CD14-positive monocyte (primary cell): ENCODE results near the gene IRF7. TPM values are rescaled to one million over a fixed set of nuclear protein-coding genes. Genes with fewer than 3 reads are reported as not detected.

Source experiments
- DNase-seq, 3 donors: peaks; one replicate each; pipeline ENCODE4 v3.0.0-alpha.2; 2011 to 2022
- H2AFZ ChIP-seq: 2 replicates; pipeline ENCODE4 v1.6.0; 2012; ENCODE audit warnings: mild to moderate bottlenecking, low read depth, low read length, inconsistent platforms; ENCODE audit not compliant: insufficient read depth, poor library complexity, severe bottlenecking
- H3K27ac ChIP-seq, 2 donors: 1 replicate in 1 of 2; 2 replicates in 1 of 2; pipeline ENCODE4 v1.5.1; 2012 to 2013; ENCODE audit warnings: low read length in 2 of 2, control low read depth in 1 of 2, inconsistent platforms in 1 of 2, low read depth in 1 of 2, mild to moderate bottlenecking in 1 of 2
- H3K27me3 ChIP-seq, 2 donors: one replicate each; pipeline versions ENCODE4 v1.6.0 to v1.6.1; 2011 to 2013; ENCODE audit warnings: low read length in 2 of 2; ENCODE audit not compliant: control insufficient read depth in 2 of 2, insufficient read depth in 2 of 2
- H3K36me3 ChIP-seq, 2 donors: replicated peaks in 1 of 2; 1 replicate in 1 of 2; 2 replicates in 1 of 2; pipeline versions ENCODE4 v1.5.1 to v1.6.1; 2012 to 2013; ENCODE audit warnings: low read length in 2 of 2, control low read depth in 1 of 2, inconsistent platforms in 1 of 2, mild to moderate bottlenecking in 1 of 2; ENCODE audit not compliant: insufficient read depth in 2 of 2, control insufficient read depth in 1 of 2
- H3K4me1 ChIP-seq, 2 donors: 1 replicate in 1 of 2; 2 replicates in 1 of 2; pipeline versions ENCODE4 v1.5.1 to v1.6.1; 2012 to 2013; ENCODE audit warnings: low read length in 2 of 2, control low read depth in 1 of 2, inconsistent platforms in 1 of 2, mild to moderate bottlenecking in 1 of 2, moderate library complexity in 1 of 2; ENCODE audit not compliant: insufficient read depth in 2 of 2, control insufficient read depth in 1 of 2
- H3K4me2 ChIP-seq: replicated peaks from 2 replicates; pipeline ENCODE3; 2012; ENCODE audit warnings: low read length, moderate library complexity, mild to moderate bottlenecking; ENCODE audit not compliant: poor library complexity, severe bottlenecking; ENCODE audit errors: extremely low read depth
- H3K4me3 ChIP-seq, 3 experiments: fragments of 200-600 bp in 1 of 3; sonication (generic) in 1 of 3; replicated peaks in 1 of 3; 1 replicate in 2 of 3; 2 replicates in 1 of 3; pipeline ENCODE4 v1.5.1; 2011 to 2013; ENCODE audit warnings: low read length in 3 of 3, mild to moderate bottlenecking in 3 of 3, control low read depth in 2 of 3, low read depth in 2 of 3, inconsistent platforms in 1 of 3, moderate library complexity in 1 of 3
- H3K79me2 ChIP-seq: 2 replicates; pipeline ENCODE4 v1.6.0; 2012; ENCODE audit warnings: mild to moderate bottlenecking, control low read depth, inconsistent platforms, low read length, moderate library complexity; ENCODE audit not compliant: insufficient read depth
- H3K9ac ChIP-seq: 2 replicates; pipeline ENCODE4 v1.6.0; 2017; ENCODE audit warnings: low read length, mild to moderate bottlenecking; ENCODE audit not compliant: insufficient read depth, poor library complexity, severe bottlenecking
- H3K9me3 ChIP-seq, 2 donors: replicated peaks in 1 of 2; 1 replicate in 1 of 2; 2 replicates in 1 of 2; pipeline versions ENCODE4 v1.5.1 to v1.6.1; 2012 to 2013; ENCODE audit warnings: low read length in 2 of 2, control low read depth in 1 of 2; ENCODE audit not compliant: control insufficient read depth in 1 of 2, insufficient read depth in 1 of 2
- H4K20me1 ChIP-seq: 2 replicates; pipeline ENCODE4 v1.6.0; 2012; ENCODE audit warnings: mild to moderate bottlenecking, low read length, control low read depth, moderate library complexity; ENCODE audit not compliant: insufficient read depth
- H3K27ac Mint-ChIP-seq, 7 donors: one replicate each; pipeline ENCODE4 v1.8.0; 2020; ENCODE audit warnings: mild to moderate bottlenecking in 7 of 7, mixed read lengths in 7 of 7, moderate library complexity in 6 of 7, inconsistent platforms in 2 of 7
- H3K27me3 Mint-ChIP-seq, 3 donors: one replicate each; pipeline ENCODE4 v1.8.0; 2021 to 2022; ENCODE audit warnings: low read depth in 3 of 3, mild to moderate bottlenecking in 3 of 3, mixed read lengths in 3 of 3, moderate library complexity in 3 of 3, inconsistent platforms in 1 of 3
- H3K36me3 Mint-ChIP-seq, 2 donors: one replicate each; pipeline ENCODE4 v1.8.0; 2020; ENCODE audit warnings: mixed read lengths in 2 of 2, inconsistent platforms in 1 of 2, mild to moderate bottlenecking in 1 of 2
- H3K4me1 Mint-ChIP-seq: one replicate; pipeline ENCODE4 v1.8.0; 2020; ENCODE audit warnings: mild to moderate bottlenecking, mixed read lengths
- H3K4me3 Mint-ChIP-seq, 2 donors: one replicate each; pipeline ENCODE4 v1.8.0; 2020; ENCODE audit warnings: mild to moderate bottlenecking in 2 of 2, mixed read lengths in 2 of 2, moderate library complexity in 1 of 2
- H3K9me3 Mint-ChIP-seq, 7 donors: one replicate each; pipeline ENCODE4 v1.8.0; 2020 to 2022; ENCODE audit warnings: mixed read lengths in 7 of 7, mild to moderate bottlenecking in 6 of 7, moderate library complexity in 6 of 7, inconsistent platforms in 2 of 7
- WGBS: methylation state at CpG from one replicate; pipeline ENCODE4 v1.1.5; 2013; ENCODE audit warnings: missing lambda C conversion rate; ENCODE audit not compliant: insufficient coverage; 5-methylcytosine and 5-hydroxymethylcytosine counted together
- intact Hi-C, 2 donors: fragments of 100-400 bp; cut with micrococcal nuclease; formaldehyde crosslinking; loops; one replicate each; pipeline versions ENCODE4 v1.15.0 to v1.15.1; 2023
- polyA plus RNA-seq, 3 donors: library from polyadenylated mRNA; depleted of rRNA in 1 of 3; unstranded in 2 of 3; stranded (reverse) in 1 of 3; fragments of 300-500 nt in 2 of 3; fragments of >200 nt in 1 of 3; fragmentation: Illumina TruSeq in 2 of 3; gene quantifications; 1 replicate in 2 of 3; 2 replicates in 1 of 3; pipeline ENCODE4 v1.2.3, GENCODE V29; 2012 to 2021
- TF ChIP-seq, protein P1 (sequence below): fragments of 200-600 bp; IDR thresholded peaks from one replicate; pipeline ENCODE4 v1.8.0; 2022; ENCODE audit warnings: antibody characterized with exemption, mild to moderate bottlenecking

Gene IRF7
- polyA plus RNA-seq, 3 donors: 38.6 to 125 (median 42.9) TPM

DNA sequence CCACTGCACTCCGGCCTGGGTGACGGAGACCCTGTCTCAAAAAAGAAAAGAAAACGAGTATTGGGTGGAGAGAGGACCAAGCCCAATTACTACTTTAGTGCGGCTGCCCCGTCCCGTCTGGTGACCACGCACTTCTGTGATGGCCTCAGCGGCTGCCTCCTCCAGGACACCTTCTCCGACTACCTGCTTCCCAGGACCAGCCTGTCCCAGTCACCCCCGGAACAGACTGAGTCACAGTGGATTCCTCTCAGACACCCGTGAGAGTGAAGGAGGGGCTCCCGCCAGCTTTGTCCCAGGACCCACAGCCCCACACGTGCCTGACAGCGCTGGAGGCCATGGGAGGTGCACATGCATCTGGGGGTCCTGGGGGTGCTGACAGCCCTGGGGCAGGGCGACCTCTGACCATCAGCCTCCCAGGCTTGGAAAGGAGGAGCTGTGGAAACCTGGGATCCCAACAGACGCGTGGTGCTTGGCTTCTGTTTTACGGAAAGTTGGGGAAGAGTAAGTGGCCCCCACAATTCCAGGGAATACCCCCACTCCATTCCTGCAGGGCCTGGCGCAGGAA lies 26.1 kb upstream of the IRF7 start:
- peaks cover 16 to 26% of the 10 kb centered on the region in 2 donors for H3K4me1 ChIP-seq
- Mint-ChIP-seq H3K4me1 (peaks cover 11% of the 10 kb centered on the region), H3K36me3 (peaks cover 25 to 58% of the 10 kb centered on the region in 2 donors), H3K27me3 (peaks cover 29 to 45% (median 34%) of the 10 kb centered on the region in 3 donors), H3K4me3 (no peak overlapping the region), H3K27ac (peak overlapping the region in 1 of 7 donors; percentile 27), H3K9me3 (peaks cover 3 to 13% (median 9%) of the 10 kb centered on the region in 7 donors)
- peaks cover 18 to 35% of the 10 kb centered on the region in 2 donors for H3K27me3 ChIP-seq
- H3K4me3 ChIP-seq: no peak overlapping the region
- WGBS: 92% methylated on average over 11 of the region's 19 CpGs
- TF ChIP-seq, protein P1, sequence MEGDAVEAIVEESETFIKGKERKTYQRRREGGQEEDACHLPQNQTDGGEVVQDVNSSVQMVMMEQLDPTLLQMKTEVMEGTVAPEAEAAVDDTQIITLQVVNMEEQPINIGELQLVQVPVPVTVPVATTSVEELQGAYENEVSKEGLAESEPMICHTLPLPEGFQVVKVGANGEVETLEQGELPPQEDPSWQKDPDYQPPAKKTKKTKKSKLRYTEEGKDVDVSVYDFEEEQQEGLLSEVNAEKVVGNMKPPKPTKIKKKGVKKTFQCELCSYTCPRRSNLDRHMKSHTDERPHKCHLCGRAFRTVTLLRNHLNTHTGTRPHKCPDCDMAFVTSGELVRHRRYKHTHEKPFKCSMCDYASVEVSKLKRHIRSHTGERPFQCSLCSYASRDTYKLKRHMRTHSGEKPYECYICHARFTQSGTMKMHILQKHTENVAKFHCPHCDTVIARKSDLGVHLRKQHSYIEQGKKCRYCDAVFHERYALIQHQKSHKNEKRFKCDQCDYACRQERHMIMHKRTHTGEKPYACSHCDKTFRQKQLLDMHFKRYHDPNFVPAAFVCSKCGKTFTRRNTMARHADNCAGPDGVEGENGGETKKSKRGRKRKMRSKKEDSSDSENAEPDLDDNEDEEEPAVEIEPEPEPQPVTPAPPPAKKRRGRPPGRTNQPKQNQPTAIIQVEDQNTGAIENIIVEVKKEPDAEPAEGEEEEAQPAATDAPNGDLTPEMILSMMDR: no peak
- H2AFZ ChIP-seq: no peak overlapping the region
- H3K27ac ChIP-seq: no peak overlapping the region
- peaks cover 7 to 8% of the 10 kb centered on the region in 2 donors for H3K9me3 ChIP-seq
- intact Hi-C loops: no loop called here
- H3K79me2 ChIP-seq: no peaks in the 10 kb centered on the region
- H3K36me3 ChIP-seq: peaks cover 20 to 45% of the 10 kb centered on the region in 2 donors
- no peak overlapping the region for H3K9ac ChIP-seq
- no peak overlapping the region for H3K4me2 ChIP-seq
- peaks cover 19% of the 10 kb centered on the region for H4K20me1 ChIP-seq
- no peak for DNase-seq

DNA sequence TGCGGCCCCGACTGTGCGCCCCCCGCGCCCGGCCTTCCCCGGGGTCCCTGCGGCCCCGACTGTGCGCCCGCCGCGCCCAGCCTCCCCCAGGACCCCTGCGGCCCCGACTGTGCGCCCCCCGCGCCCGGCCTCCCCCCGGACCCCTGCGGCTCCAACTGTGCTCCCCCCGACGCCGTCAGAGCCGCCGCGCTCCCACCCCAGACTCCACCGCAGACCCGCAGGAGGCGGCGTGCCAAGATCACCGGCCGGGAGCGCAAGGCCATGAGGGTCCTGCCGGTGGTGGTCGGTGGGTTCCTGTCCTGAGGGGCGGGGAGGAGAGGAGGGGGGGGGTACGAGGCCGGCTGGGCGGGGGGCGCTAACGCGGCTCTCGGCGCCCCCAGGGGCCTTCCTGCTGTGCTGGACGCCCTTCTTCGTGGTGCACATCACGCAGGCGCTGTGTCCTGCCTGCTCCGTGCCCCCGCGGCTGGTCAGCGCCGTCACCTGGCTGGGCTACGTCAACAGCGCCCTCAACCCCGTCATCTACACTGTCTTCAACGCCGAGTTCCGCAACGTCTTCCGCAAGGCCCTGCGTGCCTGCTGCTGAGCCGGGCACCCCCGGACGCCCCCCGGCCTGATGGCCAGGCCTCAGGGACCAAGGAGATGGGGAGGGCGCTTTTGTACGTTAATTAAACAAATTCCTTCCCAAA lies 24.4 kb upstream of the IRF7 start:
- Histone ChIP-seq H3K9ac (peak overlapping the region; percentile 51), H2AFZ (no peak overlapping the region), H3K9me3 (peaks cover 7 to 8% of the 10 kb centered on the region in 2 donors), H3K36me3 (peaks cover 18 to 30% of the 10 kb centered on the region in 2 donors), H3K27me3 (peaks cover 20 to 50% of the 10 kb centered on the region in 2 donors), H3K79me2 (no peaks in the 10 kb centered on the region), H3K27ac (no peak overlapping the region), H3K4me2 (peak overlapping the region; percentile 43), H3K4me1 (peaks cover 16 to 28% of the 10 kb centered on the region in 2 donors), H3K4me3 (peak overlapping the region in 2 of 3 experiments; percentile 14 to 53), H4K20me1 (peaks cover 27% of the 10 kb centered on the region)
- peaks cover 46 to 61% (median 51%) of the 10 kb centered on the region in 3 donors for H3K27me3 Mint-ChIP-seq
- peaks cover 24 to 41% of the 10 kb centered on the region in 2 donors for H3K36me3 Mint-ChIP-seq
- TF ChIP-seq, protein P1: no peak
- peaks cover 4 to 20% (median 10%) of the 10 kb centered on the region in 7 donors for H3K9me3 Mint-ChIP-seq
- H3K4me3 Mint-ChIP-seq: peak overlapping the region; percentile 61 to 89
- 2% methylated on average over 52 of the region's 69 CpGs for WGBS
- DNase-seq: peak; percentile 64 to 73 (median 70)
- peaks cover 11% of the 10 kb centered on the region for H3K4me1 Mint-ChIP-seq
- intact Hi-C loops: no loop called here
- peak overlapping the region in 4 of 7 donors; percentile 25 to 81 (median 66) for H3K27ac Mint-ChIP-seq
